GM21825 (cell line): Measurements from ENCODE around the gene NIT1.

Experiments
- ATAC-seq: cut with Tn5 transposase; IDR thresholded peaks from one replicate; pipeline ENCODE4 v1.9.1; 2021; ENCODE audit warnings: mild to moderate bottlenecking, moderate library complexity; ENCODE audit not compliant: unreplicated experiment

NIT1 gene, protein sequence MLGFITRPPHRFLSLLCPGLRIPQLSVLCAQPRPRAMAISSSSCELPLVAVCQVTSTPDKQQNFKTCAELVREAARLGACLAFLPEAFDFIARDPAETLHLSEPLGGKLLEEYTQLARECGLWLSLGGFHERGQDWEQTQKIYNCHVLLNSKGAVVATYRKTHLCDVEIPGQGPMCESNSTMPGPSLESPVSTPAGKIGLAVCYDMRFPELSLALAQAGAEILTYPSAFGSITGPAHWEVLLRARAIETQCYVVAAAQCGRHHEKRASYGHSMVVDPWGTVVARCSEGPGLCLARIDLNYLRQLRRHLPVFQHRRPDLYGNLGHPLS

DNA sequence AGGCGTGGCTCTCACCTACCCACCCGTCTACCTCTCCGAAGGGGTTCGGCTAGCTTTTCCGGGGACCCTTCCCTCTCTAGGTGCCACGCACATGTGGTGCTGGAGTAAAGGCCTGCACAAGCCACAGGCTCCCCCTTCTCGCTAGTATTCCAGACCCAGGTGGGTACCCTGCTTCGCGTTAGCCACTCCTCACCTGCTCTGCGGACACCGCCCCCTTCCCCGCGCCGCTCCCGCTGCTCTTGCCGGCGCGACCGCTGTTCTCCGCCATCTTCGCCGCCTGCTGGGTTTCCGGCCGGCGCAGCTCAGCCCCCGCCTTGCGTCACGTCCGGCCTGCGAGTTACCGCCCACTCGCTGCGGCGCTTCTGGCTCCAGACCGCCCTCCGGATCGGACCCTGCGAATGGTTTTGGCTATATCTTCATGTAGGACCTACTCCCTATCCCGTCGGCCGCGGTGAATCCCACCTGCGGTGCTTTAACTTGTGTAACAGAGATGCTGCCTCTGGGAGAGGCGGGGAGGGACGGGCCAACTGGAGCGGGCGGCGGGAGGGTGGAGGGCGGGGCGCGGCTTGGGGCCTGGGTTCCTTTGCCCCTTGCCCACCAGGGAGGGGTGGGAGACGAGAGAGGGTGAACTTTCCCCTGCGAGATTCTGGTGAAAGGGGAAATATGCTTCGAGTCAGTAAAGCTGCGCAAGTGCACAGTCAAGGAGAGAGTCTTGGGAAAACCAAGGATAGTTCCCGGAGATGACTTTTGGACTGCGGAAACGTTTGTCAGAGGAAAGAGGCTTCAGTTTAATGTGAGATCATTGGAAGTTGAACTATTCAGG is at the start of gene NIT1, which contains the start of gene PFDN2:
Gene NIT1, plus strand, starts transcription at position 347 of the 823 bp plus-strand sequence. Its CDS starts 72 bp downstream, at position 419.
Gene PFDN2, minus strand, starts transcription at position 279 of the 823 bp plus-strand sequence. Its CDS starts 11 bp downstream, at position 268.
- ATAC-seq: peak; percentile 75

- ATAC-seq: peak; percentile 57
Measured at GRCh38 chr1:161068306-161069234, 49.3 kb upstream of the NIT1 start.

DNA sequence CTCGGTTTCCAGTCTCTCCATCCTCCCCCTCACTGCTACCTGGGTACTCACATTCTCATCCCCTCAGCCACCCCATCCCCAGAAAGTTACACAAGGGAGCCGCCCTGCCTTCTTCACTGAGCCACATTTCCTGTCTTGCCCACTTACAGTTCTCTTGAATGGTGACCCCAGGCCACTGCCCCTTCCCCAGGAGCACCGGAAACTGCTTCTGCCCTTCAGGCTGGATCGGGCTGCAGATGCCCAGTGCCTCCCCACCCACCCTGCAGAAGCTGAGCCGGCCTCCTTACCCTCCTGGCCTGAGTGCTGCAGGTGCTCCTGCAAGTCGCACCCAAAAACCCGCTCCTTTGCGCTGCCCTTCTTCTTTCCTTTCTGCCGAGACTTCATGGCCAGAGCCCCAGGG is 48.7 kb upstream of the NIT1 start:
- ATAC-seq: peak; percentile 3

GRCh38 chr1:161069731-161070270 is 48.1 kb upstream of the NIT1 start, which contains the start of gene ARHGAP30:
Gene ARHGAP30, minus strand, starts transcription at chr1:161069891. Its CDS starts 267 bp downstream, at chr1:161069624.
- peak; percentile 79 for ATAC-seq

- no peak for ATAC-seq
Measured at GRCh38 chr1:161070761-161071160, 47.1 kb upstream of the NIT1 start.

GRCh38 chr1:161071886-161072371 is 46.0 kb upstream of the NIT1 start:
- no peak for ATAC-seq

GRCh38 chr1:161072751-161073449 is 45.0 kb upstream of the NIT1 start:
- no peak for ATAC-seq

DNA sequence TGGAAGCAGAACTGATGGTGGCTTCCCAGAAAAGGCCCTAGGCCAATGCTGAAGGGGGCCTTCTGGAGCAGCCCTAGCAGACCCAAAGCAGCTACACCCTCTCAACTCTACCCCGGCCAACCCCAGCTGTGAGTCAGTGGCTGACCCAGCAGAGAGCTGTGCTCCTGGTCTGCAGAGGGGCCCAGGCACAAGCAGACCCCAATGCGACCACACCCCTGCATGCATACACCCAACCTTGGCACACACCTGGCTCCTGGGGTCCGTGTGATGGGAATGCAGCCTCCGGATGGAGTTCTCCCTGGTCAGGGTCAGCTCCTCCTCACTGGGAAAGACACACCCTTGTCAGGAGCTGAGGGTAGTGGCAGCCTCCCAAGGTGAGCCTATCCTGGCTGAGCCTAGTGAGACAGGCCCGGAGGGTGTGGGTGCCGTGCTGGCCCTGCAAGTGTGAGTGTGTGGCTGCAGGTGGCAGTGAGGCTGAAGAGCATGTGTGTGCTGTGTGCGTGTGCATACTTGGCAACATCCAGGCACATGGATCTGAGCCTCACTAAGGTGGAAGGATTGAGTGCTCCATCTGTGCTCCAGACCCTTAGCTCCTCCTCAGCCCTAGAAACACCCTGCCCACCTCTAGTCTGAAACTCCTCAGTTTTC is 44.3 kb upstream of the NIT1 start:
- no peak for ATAC-seq

GRCh38 chr1:161074676-161075368 is 43.1 kb upstream of the NIT1 start:
- ATAC-seq: no peak

GRCh38 chr1:161076410-161076809 is 41.5 kb upstream of the NIT1 start:
- no peak for ATAC-seq

DNA sequence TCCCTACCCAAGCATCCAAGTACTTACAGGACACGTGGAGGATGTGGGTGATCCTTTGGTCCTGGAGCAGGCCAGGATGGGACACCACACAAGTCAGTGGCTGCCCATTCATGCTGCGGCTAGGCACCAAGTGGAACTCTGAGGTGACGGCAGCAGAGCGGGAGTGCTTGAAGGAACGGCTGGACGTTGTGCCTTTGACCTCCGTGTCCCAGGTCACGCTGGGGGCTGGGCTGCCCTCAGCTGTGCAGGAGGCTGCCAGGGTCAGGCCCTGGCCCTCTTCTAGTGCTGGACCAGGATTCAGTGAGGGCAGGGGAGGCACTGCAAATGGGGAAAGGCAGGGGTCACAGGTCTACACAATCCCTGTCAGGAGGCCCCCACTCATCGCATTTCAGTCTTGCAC is 40.5 kb upstream of the NIT1 start:
- ATAC-seq: no peak

DNA sequence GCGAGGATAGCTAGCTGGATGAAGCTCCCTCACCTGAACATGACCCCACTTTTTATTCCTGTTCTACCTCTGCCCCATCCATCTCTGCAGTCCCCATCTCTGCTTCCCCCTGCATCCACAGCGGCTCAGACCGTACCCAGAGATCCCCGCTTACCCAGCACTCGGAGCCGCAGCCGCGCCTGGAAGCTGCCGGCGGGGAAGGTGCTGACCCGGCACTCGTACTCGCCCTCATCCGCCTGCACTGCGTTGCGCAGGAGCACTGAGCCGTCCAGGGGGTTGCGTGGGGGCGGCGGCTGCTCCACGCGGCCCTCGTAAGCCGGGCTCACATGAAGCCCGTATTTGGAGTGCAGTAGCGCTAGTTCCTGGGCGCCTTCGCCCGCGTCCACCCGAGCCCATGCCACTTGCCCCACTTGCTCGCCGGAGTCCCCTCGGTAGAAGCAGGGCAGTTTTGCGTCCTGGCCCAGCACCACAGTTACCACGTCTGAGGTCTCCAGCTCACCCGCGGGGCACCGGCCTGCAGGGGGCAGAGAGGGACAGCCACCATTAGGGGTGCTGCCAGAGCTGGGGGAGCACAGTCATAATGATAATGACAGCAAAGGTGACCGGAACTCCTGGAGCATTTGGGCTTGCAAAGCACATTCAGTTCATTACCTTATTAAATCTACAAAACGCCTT is 38.3 kb upstream of the NIT1 start:
- no peak for ATAC-seq

DNA sequence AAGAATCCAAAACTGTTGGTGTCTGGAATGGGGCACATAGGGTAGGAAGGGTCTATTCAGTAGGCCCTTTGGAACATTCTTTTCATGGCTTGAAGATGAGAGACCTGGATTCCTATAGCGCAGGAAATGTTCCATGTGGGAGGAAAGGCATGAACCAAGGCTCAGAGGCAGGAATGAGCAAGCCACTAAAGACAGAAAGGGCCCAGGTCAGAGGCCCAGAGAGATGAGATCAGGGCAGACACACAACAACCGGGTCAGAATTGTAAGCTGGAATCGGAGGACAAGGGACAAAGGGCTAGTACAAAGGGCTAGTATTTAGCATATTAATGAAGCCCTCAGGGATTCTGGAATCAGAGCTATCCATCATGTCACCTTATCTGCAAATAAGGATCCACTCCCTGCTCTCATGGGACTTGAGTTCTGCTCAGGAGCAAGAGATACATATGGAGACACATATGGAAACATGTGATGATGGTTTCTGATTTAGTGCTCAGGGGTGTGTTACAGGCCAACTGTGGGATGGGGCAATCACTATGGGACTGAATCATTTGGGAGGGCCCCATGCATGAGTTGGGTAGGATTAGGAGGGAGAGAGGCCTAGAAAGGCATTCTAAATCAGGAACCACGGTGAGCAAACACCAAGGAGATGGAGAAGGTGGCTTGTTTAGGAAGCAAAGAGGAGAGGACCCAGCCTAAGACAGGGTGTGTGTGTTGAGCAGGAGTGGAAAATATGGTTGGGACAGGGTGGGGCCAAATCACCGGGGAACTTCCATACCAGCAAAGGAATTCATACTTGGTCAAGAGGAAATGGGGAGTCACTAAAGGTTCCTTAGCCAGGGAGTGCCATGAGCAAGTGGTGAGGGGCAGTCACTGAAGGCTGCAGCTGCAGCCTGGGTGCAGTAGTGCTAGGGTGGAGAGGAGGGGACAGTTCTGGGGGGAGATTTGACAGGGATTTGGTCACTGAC is 37.2 kb upstream of the NIT1 start:
- no peak for ATAC-seq

DNA sequence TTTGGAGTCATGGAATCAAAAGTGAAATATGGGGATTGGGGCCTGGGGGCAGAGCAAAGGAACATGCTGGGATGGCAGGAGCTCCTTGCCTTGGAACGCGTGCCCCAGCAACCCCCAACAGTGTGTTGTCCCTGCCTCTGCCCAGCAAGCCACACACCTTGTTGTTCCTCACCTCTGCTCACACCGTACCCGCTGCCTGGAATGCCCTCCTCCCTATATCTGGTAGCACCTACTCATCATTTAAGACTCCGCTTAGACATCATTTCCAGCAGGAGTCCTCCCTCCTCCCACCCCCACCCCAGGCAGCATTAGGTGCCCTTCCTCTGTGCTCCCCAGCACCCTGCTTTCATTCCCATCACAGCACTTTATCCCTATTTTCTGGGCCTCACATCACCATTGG is 36.4 kb upstream of the NIT1 start:
- ATAC-seq: no peak

GRCh38 chr1:161082483-161082882 is 35.4 kb upstream of the NIT1 start:
- no peak for ATAC-seq

GRCh38 chr1:161082996-161083747 is 34.7 kb upstream of the NIT1 start:
- no peak for ATAC-seq
